ENCODE data around the gene RECQL5.

RECQL5 gene

DNA sequence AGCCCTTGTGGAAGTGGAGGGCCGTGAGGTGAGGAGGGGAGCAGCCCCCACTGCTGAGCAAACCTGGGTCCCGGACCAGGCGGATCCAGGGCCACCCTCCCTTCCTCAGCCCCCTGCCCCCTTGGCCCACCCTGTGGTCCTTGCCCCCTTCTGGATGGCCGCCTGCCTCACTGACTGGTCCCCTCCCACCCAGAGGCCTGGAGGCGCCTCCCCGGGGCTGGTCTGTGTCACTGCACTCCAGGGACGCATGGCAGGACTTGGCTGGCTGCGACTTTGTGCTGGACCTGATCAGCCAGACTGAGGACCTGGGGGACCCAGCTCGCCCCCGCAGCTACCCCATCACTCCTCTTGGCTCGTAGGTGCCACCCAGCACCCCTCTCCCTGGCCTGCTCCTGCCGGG lies 52.9 kb downstream of the RECQL5 start:
- TF ChIP-seq, protein P1, sequence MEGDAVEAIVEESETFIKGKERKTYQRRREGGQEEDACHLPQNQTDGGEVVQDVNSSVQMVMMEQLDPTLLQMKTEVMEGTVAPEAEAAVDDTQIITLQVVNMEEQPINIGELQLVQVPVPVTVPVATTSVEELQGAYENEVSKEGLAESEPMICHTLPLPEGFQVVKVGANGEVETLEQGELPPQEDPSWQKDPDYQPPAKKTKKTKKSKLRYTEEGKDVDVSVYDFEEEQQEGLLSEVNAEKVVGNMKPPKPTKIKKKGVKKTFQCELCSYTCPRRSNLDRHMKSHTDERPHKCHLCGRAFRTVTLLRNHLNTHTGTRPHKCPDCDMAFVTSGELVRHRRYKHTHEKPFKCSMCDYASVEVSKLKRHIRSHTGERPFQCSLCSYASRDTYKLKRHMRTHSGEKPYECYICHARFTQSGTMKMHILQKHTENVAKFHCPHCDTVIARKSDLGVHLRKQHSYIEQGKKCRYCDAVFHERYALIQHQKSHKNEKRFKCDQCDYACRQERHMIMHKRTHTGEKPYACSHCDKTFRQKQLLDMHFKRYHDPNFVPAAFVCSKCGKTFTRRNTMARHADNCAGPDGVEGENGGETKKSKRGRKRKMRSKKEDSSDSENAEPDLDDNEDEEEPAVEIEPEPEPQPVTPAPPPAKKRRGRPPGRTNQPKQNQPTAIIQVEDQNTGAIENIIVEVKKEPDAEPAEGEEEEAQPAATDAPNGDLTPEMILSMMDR (IDR thresholded peaks at IDR 0.05; ENCODE audit: insufficient read depth, low read depth, low read length, missing control alignments), result peak; percentile 29
- H3K4me3 ChIP-seq (ENCODE audit: low read length), result no peak overlapping the region
- no peak for DNase-seq (ENCODE audit: low read depth)

DNA sequence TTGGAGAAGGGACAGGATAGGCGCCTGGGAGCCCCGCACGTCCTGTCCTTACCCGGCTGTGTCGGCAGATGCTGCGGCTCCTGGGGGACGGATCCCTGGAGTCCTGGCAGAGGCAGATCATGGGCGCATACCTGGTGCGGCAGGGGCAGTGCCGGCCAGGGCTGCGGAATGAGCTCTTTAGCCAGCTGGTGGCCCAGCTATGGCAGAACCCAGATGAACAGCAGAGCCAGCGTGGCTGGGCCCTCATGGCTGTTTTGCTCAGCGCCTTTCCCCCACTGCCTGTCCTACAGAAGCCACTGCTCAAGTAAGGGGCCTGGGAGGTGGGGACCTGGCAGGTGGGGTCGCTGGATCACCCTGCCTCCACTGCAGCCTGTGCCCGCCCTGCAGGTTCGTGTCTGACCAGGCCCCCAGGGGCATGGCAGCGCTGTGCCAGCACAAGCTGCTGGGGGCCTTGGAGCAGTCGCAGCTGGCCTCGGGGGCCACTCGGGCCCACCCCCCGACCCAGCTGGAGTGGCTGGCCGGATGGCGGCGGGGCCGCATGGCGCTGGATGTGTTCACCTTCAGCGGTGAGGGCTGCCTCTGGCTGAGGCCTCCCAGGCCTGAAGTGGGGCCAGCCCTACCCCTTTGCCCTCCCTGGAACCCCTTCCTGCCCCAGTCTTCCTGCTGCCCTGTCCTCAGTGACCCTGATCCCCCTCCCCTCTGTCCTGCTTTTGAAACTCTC lies 53.9 kb downstream of the RECQL5 start:
- no peak for DNase-seq (ENCODE audit: low read depth)
- TF ChIP-seq, protein P1 (IDR thresholded peaks at IDR 0.05; ENCODE audit: insufficient read depth, low read depth, low read length, missing control alignments), result no peak
- H3K4me3 ChIP-seq (ENCODE audit: low read length), result no peak overlapping the region

DNA sequence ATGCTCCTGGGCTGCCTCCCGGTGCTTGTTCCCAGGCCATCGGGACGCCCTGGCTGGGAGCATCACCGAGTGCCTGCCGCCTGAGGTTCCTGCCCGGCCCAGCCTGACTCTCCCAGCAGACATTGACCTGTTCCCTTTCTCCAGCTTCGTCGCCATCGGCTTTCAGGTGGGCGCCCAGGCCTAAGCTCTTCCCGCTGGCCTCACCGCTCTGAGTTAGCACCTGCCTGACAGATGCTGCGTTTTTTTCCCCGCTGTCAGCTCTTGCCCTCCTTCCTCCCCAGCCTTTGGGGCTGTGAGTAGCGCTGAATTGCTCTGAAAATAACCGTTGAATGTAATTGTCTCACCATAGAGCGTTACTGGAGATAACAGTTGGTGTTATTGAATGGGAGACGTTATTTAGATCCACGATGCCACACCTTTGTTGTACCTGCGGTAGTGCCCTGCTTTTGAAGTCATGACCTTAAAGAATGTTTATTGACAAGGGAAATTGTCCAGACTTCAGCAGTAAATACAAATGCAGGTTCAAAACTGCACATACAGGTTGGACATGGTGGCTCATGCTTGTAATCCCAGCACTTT lies 55.0 kb downstream of the RECQL5 start:
- TF ChIP-seq, protein P1 (IDR thresholded peaks at IDR 0.05; ENCODE audit: insufficient read depth, low read depth, low read length, missing control alignments), result no peak
- no peak for DNase-seq (ENCODE audit: low read depth)
- no peak overlapping the region for H3K4me3 ChIP-seq (ENCODE audit: low read length)

DNA sequence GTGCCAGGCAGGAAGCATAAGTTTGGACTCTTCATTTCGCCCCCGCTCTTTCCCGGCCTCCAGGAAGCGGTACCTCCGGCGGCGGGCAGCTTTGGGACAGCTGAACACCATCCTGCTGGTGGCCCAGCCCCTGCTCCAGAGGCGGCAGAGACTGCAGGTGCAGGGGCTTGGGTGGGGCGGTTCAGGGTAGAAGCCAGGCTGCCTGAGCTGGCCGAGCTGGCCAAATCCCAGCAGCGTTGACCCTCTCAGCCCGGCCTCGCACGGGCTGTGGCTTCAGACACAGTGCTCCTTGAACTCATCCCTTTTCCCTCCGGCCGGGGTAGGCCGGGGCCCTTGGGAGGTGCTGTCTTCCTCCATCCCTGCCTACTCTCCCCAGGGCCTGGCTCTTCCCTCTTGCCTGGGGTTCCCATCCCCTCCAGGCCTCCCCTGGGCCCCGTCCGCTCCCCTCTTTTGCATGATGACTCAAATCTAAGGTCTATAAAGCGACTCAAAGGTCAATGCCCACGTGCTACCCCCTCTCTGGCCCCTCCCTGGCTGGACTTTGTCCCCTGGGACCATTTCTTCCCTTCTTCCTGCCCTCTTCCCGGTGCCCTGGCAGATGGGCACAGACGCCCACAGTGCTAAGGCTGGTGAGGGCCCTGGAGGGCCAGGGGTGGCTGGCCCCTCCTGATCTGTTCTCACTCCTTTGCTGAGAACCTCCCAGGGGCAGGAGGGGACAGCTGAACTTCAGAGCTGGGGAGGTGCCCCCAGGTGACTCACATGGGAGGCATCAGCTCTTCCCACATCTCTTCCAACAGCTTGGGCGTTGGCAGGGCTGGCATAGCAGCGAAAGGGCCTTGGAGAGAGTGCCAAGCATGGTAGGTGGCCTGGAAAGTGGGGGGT lies 56.6 kb downstream of the RECQL5 start:
- TF ChIP-seq, protein P1 (IDR thresholded peaks at IDR 0.05; ENCODE audit: insufficient read depth, low read depth, low read length, missing control alignments), result no peak
- peak; percentile 19 for DNase-seq (ENCODE audit: low read depth)
- no peak overlapping the region for H3K4me3 ChIP-seq (ENCODE audit: low read length)

DNA sequence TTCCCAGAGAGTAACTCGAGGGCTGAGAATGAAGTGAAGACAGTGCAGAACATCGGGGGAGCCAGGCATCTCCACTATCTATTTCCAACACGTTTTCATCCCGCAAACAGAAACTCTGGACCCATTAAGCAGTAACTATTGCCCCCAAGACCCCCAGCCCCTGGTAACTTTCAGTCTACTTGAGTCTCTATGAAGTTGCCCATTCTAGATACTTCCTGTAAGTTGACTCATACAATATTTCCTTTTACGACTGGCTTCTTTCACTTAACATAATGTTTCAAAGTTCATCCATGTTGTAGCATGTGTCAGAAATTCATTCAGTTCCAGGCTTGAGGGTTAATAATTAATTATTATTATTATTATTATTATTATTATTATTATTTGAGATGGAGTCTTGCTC lies 59.9 kb downstream of the RECQL5 start:
- TF ChIP-seq, protein P1 (IDR thresholded peaks at IDR 0.05; ENCODE audit: insufficient read depth, low read depth, low read length, missing control alignments), result no peak
- DNase-seq (ENCODE audit: low read depth), result no peak
- no peak overlapping the region for H3K4me3 ChIP-seq (ENCODE audit: low read length)

DNA sequence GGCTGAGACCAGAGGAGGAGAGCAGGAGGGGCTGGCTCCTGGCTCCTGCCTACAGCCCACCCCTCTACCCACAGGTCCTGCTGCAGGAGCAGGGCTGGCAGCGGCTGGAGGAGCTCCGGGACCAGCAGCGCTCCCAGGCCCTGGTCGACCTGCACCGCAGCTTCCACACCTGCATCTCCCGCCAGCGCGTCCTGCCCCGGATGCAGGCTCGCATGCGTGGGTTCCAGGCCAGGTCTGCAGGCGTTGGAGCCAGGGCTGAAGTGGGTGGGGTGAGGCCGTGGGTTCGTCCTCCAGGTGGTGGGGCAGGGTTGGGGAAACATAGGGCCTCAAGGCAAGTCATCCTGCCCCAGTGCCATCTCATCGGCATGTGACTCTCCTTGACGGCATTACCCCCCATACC lies 61.2 kb downstream of the RECQL5 start:
- DNase-seq (ENCODE audit: low read depth), result no peak
- H3K4me3 ChIP-seq (ENCODE audit: low read length), result no peak overlapping the region
- TF ChIP-seq, protein P1 (IDR thresholded peaks at IDR 0.05; ENCODE audit: insufficient read depth, low read depth, low read length, missing control alignments), result no peak

Measured in epithelial cell of esophagus (primary cell).